Right lobe of liver (tissue), 4 donors: Measurements from ENCODE around the gene PSORS1C2.

Experiments used
- CTCF ChIP-seq, 4 donors: fragments of 200-600 bp in 3 of 4; fragments of 450-650 bp in 1 of 4; IDR thresholded peaks; one replicate each; pipeline versions ENCODE4 v1.5.1 to v1.8.0; 2016 to 2022; ENCODE audit warnings: antibody characterized with exemption in 4 of 4, mild to moderate bottlenecking in 2 of 4
- POLR2A ChIP-seq: fragments of 450-650 bp; IDR thresholded peaks from one replicate; pipeline ENCODE4 v1.6.1; 2017; ENCODE audit warnings: antibody characterized with exemption, mild to moderate bottlenecking
- donor health status: DM: no; HTN: no; CAD: no.
- donor health status: DM: no; HTN: no; CAD: no.
- donor health status: DM: no; HTN: yes; CAD: no.

GRCh38 chr6:31107052-31107451 lies 31.8 kb downstream of the PSORS1C2 start:
- TF ChIP-seq CTCF (IDR thresholded peaks at IDR 0.05) = no peak
- TF ChIP-seq POLR2A = no peak
